Measurements from ENCODE around the gene NDUFAF5. TPM values are rescaled to one million over a fixed set of nuclear protein-coding genes. Genes with fewer than 3 reads are reported as not detected.

Gene NDUFAF5
- total RNA-seq, 1 experiment from 2014 or later: 16.3 TPM

GRCh38 chr20:13844296-13844695 is 59.5 kb downstream of the NDUFAF5 start:
- no peak for TF ChIP-seq CTCF (IDR thresholded peaks at IDR 0.05; ENCODE audit: unreplicated experiment)
- DNase-seq: no peak
- intact Hi-C loops (cut with micrococcal nuclease; ENCODE audit: unreplicated experiment): no loop called here
- H3K27ac Mint-ChIP-seq (ENCODE audit: unreplicated experiment): no peak overlapping the region
- peaks cover 3% of the 10 kb centered on the region for H3K9me3 Mint-ChIP-seq (ENCODE audit: low read depth, unreplicated experiment)
- CTCF ChIA-PET: no interaction called here
- no peaks in the 10 kb centered on the region for H3K4me1 Mint-ChIP-seq (ENCODE audit: low read depth, unreplicated experiment)
- no peak overlapping the region for H3K4me3 Mint-ChIP-seq (ENCODE audit: low read depth, unreplicated experiment)
- peaks cover 76% of the 10 kb centered on the region for H3K27me3 Mint-ChIP-seq (ENCODE audit: unreplicated experiment)
- no peaks in the 10 kb centered on the region for H3K36me3 Mint-ChIP-seq (ENCODE audit: insufficient read depth, unreplicated experiment)
- BruUV-seq (replicated peaks): no TSS peak

DNA sequence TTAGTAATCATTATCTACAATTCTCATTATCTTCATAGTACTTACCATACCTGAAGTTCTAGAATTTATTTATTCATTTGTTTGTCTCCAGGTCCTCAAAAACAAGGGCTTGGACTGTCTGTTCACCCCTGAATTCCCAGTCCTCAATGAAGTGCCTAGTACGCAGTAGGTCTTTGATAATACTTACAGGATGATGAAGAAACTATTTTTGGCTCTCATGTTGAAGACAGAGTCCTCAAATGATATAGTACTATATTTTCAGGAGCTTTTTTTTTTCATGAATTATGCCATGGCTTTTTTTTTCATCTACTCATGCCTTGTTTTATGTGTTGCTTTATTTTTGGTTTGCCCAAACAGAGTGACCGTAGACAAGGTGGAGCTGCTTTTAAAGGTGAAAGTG is 66.5 kb downstream of the NDUFAF5 start:
- no peak for DNase-seq
- no TSS peak for BruUV-seq (replicated peaks)
- Mint-ChIP-seq H3K36me3 (ENCODE audit: insufficient read depth, unreplicated experiment) (no peaks in the 10 kb centered on the region), H3K4me3 (ENCODE audit: low read depth, unreplicated experiment) (no peak overlapping the region), H3K27me3 (ENCODE audit: unreplicated experiment) (peaks cover 46% of the 10 kb centered on the region), H3K4me1 (ENCODE audit: low read depth, unreplicated experiment) (no peaks in the 10 kb centered on the region), H3K9me3 (ENCODE audit: low read depth, unreplicated experiment) (peaks cover 3% of the 10 kb centered on the region), H3K27ac (ENCODE audit: unreplicated experiment) (no peak overlapping the region)
- no peak for TF ChIP-seq CTCF (IDR thresholded peaks at IDR 0.05; ENCODE audit: unreplicated experiment)
- intact Hi-C loops (cut with micrococcal nuclease; ENCODE audit: unreplicated experiment): no loop called here
- CTCF ChIA-PET: interaction anchor here (0.6 kb wide), 1 partner anchor 231 kb away, joined by 3 read pairs; no protein-coding TSS in a partner anchor

DNA sequence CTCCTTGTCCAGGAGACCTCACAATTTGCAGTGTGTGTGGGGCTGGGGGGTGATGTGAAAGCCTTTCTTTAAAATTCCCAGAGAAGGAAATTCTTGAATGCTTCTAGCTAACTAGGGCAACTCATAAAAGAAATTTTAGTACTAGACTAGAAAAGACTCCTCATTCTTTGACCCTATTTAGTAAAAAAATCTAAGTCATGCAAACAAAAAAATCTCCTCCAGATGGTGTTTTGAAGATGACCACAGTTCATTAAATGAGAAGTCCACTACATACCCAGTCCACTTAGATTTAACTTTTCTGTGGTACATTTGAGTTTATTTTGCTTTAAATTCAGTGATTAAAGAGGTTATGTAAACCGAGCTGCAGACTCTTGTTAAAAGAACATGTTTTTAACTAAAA is 67.5 kb downstream of the NDUFAF5 start:
- DNase-seq: no peak
- Mint-ChIP-seq H3K4me3 (ENCODE audit: low read depth, unreplicated experiment) (no peak overlapping the region), H3K27ac (ENCODE audit: unreplicated experiment) (no peak overlapping the region), H3K27me3 (ENCODE audit: unreplicated experiment) (peaks cover 36% of the 10 kb centered on the region), H3K9me3 (ENCODE audit: low read depth, unreplicated experiment) (peaks cover 3% of the 10 kb centered on the region), H3K36me3 (ENCODE audit: insufficient read depth, unreplicated experiment) (no peaks in the 10 kb centered on the region), H3K4me1 (ENCODE audit: low read depth, unreplicated experiment) (no peaks in the 10 kb centered on the region)
- CTCF ChIA-PET: no interaction called here
- intact Hi-C loops (cut with micrococcal nuclease; ENCODE audit: unreplicated experiment): no loop called here
- no peak for TF ChIP-seq CTCF (IDR thresholded peaks at IDR 0.05; ENCODE audit: unreplicated experiment)
- no TSS peak for BruUV-seq (replicated peaks)

DNA sequence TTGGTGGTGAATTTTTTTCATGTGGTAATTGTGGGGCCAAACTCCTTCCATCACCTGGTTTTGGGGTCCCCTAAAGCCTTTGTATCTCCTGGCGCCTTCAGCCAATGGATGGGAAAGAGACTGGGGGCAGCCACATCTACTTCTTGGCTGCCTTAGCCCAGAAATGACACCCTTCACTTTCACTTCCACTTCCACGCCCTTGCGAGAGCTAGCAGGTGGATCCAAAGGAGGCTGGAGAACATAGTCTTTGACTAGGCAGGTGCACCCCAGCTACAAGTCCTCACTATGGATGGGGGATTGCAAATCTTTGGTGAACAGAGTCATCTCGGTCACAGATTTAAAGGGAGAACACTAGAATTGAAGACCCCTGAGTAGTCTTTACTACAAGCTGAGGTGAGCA is 70.8 kb downstream of the NDUFAF5 start:
- no peak for DNase-seq
- Mint-ChIP-seq H3K36me3 (ENCODE audit: insufficient read depth, unreplicated experiment) (no peaks in the 10 kb centered on the region), H3K4me3 (ENCODE audit: low read depth, unreplicated experiment) (no peak overlapping the region), H3K27ac (ENCODE audit: unreplicated experiment) (no peak overlapping the region), H3K27me3 (ENCODE audit: unreplicated experiment) (peaks cover 13% of the 10 kb centered on the region), H3K9me3 (ENCODE audit: low read depth, unreplicated experiment) (no peaks in the 10 kb centered on the region), H3K4me1 (ENCODE audit: low read depth, unreplicated experiment) (no peaks in the 10 kb centered on the region)
- BruUV-seq (replicated peaks): no TSS peak
- no peak for TF ChIP-seq CTCF (IDR thresholded peaks at IDR 0.05; ENCODE audit: unreplicated experiment)
- CTCF ChIA-PET: no interaction called here
- intact Hi-C loops (cut with micrococcal nuclease; ENCODE audit: unreplicated experiment): no loop called here
